Keratinocyte (primary cell): ENCODE data around the gene GSS. TPM values are rescaled to one million over a fixed set of nuclear protein-coding genes. Genes with fewer than 3 reads are reported as not detected.

Experiments used
- DNase-seq: peaks from one replicate; pipeline ENCODE4 v3.0.0-alpha.2; 2011; ENCODE audit warnings: low read depth, missing footprints, low spot score
- FAIRE-seq: peaks from 2 replicates; lab custom pipeline; 2011; peaks lifted over from hg19 to GRCh38; lab: Jason Lieb, UNC
- H2AFZ ChIP-seq: 2 replicates; pipeline ENCODE4 v1.6.0; 2012; ENCODE audit warnings: low read length, control low read depth, inconsistent platforms; ENCODE audit not compliant: control insufficient read depth
- H3K27ac ChIP-seq: 2 replicates; pipeline ENCODE4 v1.5.1; 2011; ENCODE audit warnings: low read length; ENCODE audit not compliant: control insufficient read depth, insufficient read depth
- H3K27me3 ChIP-seq: 3 replicates; pipeline ENCODE4 v1.6.0; 2011; ENCODE audit warnings: low read length; ENCODE audit not compliant: control insufficient read depth, insufficient read depth; ENCODE audit errors: extremely low read depth
- H3K36me3 ChIP-seq, 2 experiments: 2 replicates in 1 of 2; 3 replicates in 1 of 2; pipeline ENCODE4 v1.5.1; 2011; ENCODE audit warnings: low read length in 2 of 2, mild to moderate bottlenecking in 1 of 2; ENCODE audit not compliant: control insufficient read depth in 2 of 2, insufficient read depth in 2 of 2; ENCODE audit errors: extremely low read depth in 1 of 2
- H3K4me1 ChIP-seq: 3 replicates; pipeline ENCODE4 v1.5.1; 2011; ENCODE audit warnings: low read length; ENCODE audit not compliant: control insufficient read depth, insufficient read depth; ENCODE audit errors: extremely low read depth
- H3K4me2 ChIP-seq: 3 replicates; pipeline ENCODE4 v1.6.0; 2011; ENCODE audit warnings: low read depth, low read length; ENCODE audit not compliant: control insufficient read depth, insufficient read depth; ENCODE audit errors: extremely low read depth
- H3K4me3 ChIP-seq, 3 experiments: fragments of 200-600 bp in 1 of 3; sonication (generic) in 1 of 3; 2 replicates in 2 of 3; 3 replicates in 1 of 3; pipeline ENCODE4 v1.5.1; 2011 to 2016; ENCODE audit warnings: low read length in 3 of 3, mild to moderate bottlenecking in 3 of 3, control low read depth in 2 of 3, inconsistent platforms in 1 of 3, low read depth in 1 of 3, mixed read lengths in 1 of 3, mixed run types in 1 of 3, moderate library complexity in 1 of 3; ENCODE audit not compliant: control insufficient read depth in 2 of 3, insufficient read depth in 2 of 3; ENCODE audit errors: extremely low read depth in 1 of 3
- H3K79me2 ChIP-seq: 2 replicates; pipeline ENCODE4 v1.6.0; 2012; ENCODE audit warnings: low read length; ENCODE audit not compliant: control insufficient read depth, insufficient read depth
- H3K9ac ChIP-seq: 3 replicates; pipeline ENCODE4 v1.6.0; 2011; ENCODE audit warnings: low read length; ENCODE audit not compliant: control insufficient read depth, insufficient read depth; ENCODE audit errors: extremely low read depth
- H3K9me1 ChIP-seq: 3 replicates; pipeline ENCODE4 v1.6.0; 2011; ENCODE audit warnings: low read length; ENCODE audit not compliant: control insufficient read depth, insufficient read depth; ENCODE audit errors: extremely low read depth
- H3K9me3 ChIP-seq: 2 replicates; pipeline ENCODE4 v1.5.1; 2012; ENCODE audit warnings: low read depth, low read length; ENCODE audit not compliant: control insufficient read depth
- H4K20me1 ChIP-seq: 3 replicates; pipeline ENCODE4 v1.6.0; 2011; ENCODE audit warnings: low read length; ENCODE audit not compliant: control insufficient read depth, insufficient read depth; ENCODE audit errors: extremely low read depth
- EZH2 ChIP-seq: IDR thresholded peaks from one replicate; pipeline ENCODE4 v1.6.1; 2012; ENCODE audit warnings: inconsistent platforms, mild to moderate bottlenecking, low read length, moderate library complexity
- dilution Hi-C: fragments of 300-500 bp; cut with MboI; formaldehyde crosslinking; loops from one replicate; pipeline ENCODE4 v1.7.0; 2020; ENCODE audit warnings: low sequenced_read_pairs; ENCODE audit not compliant: extremely low pct_ligation_motif_present
- polyA minus RNA-seq, 3 experiments: library from RNA; depleted of rRNA, polyadenylated mRNA; stranded (reverse); fragments of >200 nt; gene quantifications; 1 replicate in 1 of 3; 2 replicates in 1 of 3; 3 replicates in 1 of 3; pipeline ENCODE4 v1.2.3, GENCODE V29; 2011
- polyA plus RNA-seq, 5 experiments: library from polyadenylated mRNA; depleted of rRNA in 3 of 5; stranded (reverse) in 3 of 5; stranded (forward) in 1 of 5; unstranded in 1 of 5; fragments of >200 nt; gene quantifications; 1 replicate in 1 of 5; 2 replicates in 3 of 5; 3 replicates in 1 of 5; pipeline versions ENCODE4 v1.2.1 to v1.2.3, GENCODE V29; 2011 to 2012; ENCODE audit warnings: missing spikeins in 2 of 5, low read depth in 1 of 5, low replicate concordance in 1 of 5
- TF ChIP-seq, protein P1 (sequence below), 3 experiments: IDR thresholded peaks in 1 of 3; conservative IDR thresholded peaks in 1 of 3; optimal IDR thresholded peaks in 1 of 3; 2 replicates in 2 of 3; 3 replicates in 1 of 3; pipeline versions ENCODE3 to v1.5.1; 2011; ENCODE audit warnings: low read length in 3 of 3, mild to moderate bottlenecking in 3 of 3, moderate library complexity in 2 of 3, control low read depth in 1 of 3, inconsistent platforms in 1 of 3; ENCODE audit not compliant: insufficient read depth in 2 of 3; ENCODE audit errors: extremely low read depth in 1 of 3

GSS gene
- polyA plus RNA-seq = 101 to 112 TPM (median 101 TPM) in 3 replicates
- polyA plus RNA-seq (2011; ENCODE audit: low read depth) = 45.3 TPM
- polyA plus RNA-seq (2011; cell fraction: cytosol; rRNA removed) = 72.4 and 83.5 TPM in 2 replicates
- 202 and 228 TPM in 2 replicates for polyA plus RNA-seq (2011; cell fraction: nucleus; rRNA removed)
- 63.4 and 75.6 TPM in 2 replicates for polyA plus RNA-seq (2012; ENCODE audit: low replicate concordance)
- polyA minus RNA-seq = 70.1 to 79.0 TPM (median 75.7 TPM) in 3 replicates
- polyA minus RNA-seq (2011; cell fraction: cytosol; rRNA and poly(A)+ RNA removed) = 35.9 TPM
- polyA minus RNA-seq (2011; cell fraction: nucleus; rRNA and poly(A)+ RNA removed) = 34.3 and 51.7 TPM in 2 replicates

DNA sequence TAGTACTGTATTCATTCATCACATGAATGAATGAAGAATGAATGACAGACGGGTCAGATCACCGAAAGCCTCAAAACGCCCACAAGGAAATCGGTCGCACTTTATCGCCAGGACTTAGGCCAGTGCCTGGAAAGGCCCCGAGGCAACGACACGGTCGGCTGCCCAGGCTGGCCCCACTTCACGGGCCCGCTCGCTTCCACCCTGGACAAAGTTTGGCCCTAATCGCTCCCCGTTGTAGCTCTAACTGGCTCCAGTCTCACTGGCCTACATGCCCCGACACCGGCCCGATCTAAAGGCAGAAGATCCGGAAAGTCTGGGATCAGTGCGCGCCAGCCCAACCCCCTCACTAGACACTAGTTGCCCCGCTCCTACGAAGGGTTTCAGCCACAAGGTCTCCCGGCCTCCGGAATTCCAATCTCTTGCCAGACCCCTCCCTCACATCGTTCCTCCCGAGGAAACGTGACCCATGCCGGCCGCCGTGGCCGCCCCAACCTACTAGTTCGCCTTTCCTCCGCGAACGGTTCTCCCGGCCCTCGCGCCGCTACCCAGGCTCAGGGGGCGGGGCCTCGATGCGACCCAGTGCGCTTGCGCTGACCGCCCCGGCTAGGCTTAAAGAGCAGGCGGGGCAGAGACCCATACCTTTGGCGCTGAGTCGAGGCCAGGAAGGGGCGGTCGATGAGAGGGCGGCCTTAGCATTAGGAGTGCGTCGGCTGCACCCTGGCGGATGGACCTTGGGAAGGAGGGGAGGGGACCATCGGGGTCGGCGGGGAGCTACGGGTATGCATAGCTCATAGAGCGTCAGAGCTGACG, at the start of gene GSS, which contains the start of gene MYH7B:
Gene GSS (minus strand): TSS at position 576 of the 810 bp plus-strand sequence. CDS start 3,954 bp downstream, outside the sequence.
Gene MYH7B (plus strand): TSS at position 638 of the 810 bp plus-strand sequence. CDS start 22,138 bp downstream, outside the sequence.
- dilution Hi-C loops = no loop called here
- Histone ChIP-seq H3K4me2 (peak within 1 kb of the TSS; percentile 100), H2AFZ (peak within 1 kb of the TSS; percentile 89), H3K36me3 (no peaks in the 10 kb centered on the region), H4K20me1 (no peaks in the 10 kb centered on the region), H3K27me3 (no peaks in the 10 kb centered on the region), H3K9me3 (no peaks in the 10 kb centered on the region), H3K4me1 (peaks cover 38% of the 10 kb centered on the region), H3K9ac (peak within 1 kb of the TSS; percentile 90), H3K79me2 (peaks cover 12% of the 10 kb centered on the region), H3K9me1 (peaks cover 2% of the 10 kb centered on the region), H3K27ac (peak within 1 kb of the TSS; percentile 84), H3K4me3 (peak within 1 kb of the TSS; percentile 57 to 94 (median 91))
- peak; percentile 76 for DNase-seq
- TF ChIP-seq EZH2 = no peak
- TF ChIP-seq, protein P1, sequence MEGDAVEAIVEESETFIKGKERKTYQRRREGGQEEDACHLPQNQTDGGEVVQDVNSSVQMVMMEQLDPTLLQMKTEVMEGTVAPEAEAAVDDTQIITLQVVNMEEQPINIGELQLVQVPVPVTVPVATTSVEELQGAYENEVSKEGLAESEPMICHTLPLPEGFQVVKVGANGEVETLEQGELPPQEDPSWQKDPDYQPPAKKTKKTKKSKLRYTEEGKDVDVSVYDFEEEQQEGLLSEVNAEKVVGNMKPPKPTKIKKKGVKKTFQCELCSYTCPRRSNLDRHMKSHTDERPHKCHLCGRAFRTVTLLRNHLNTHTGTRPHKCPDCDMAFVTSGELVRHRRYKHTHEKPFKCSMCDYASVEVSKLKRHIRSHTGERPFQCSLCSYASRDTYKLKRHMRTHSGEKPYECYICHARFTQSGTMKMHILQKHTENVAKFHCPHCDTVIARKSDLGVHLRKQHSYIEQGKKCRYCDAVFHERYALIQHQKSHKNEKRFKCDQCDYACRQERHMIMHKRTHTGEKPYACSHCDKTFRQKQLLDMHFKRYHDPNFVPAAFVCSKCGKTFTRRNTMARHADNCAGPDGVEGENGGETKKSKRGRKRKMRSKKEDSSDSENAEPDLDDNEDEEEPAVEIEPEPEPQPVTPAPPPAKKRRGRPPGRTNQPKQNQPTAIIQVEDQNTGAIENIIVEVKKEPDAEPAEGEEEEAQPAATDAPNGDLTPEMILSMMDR (optimal IDR thresholded peaks at IDR 0.05 in 1 of 3, IDR thresholded peaks at IDR 0.05 in 1 of 3, conservative IDR thresholded peaks at IDR 0.05 in 1 of 3; ENCODE audit: extremely low read depth in 1 of 3, insufficient read depth in 2 of 3, low read length in 3 of 3) = peak; percentile 32 to 85 (median 49)
- peak; percentile 43 for FAIRE-seq

GRCh38 chr20:35004749-35005462, 49.3 kb upstream of the GSS start:
- Histone ChIP-seq H3K36me3 (peaks cover 57 to 58% of the 10 kb centered on the region in 2 experiments), H3K4me3 (no peak overlapping the region), H3K79me2 (no peaks in the 10 kb centered on the region), H3K27me3 (no peaks in the 10 kb centered on the region), H2AFZ (no peak overlapping the region), H3K9me3 (no peaks in the 10 kb centered on the region), H4K20me1 (peaks cover 3% of the 10 kb centered on the region), H3K27ac (no peak overlapping the region), H3K4me2 (no peak overlapping the region), H3K9ac (no peak overlapping the region), H3K9me1 (no peaks in the 10 kb centered on the region), H3K4me1 (no peaks in the 10 kb centered on the region)
- FAIRE-seq = no peak
- no peak for DNase-seq
- TF ChIP-seq EZH2 = no peak
- dilution Hi-C loops = no loop called here
